22Rv1 (cell line): ENCODE results near the gene DCAF17.
A peak's percentile ranks its signal among the peaks of the same experiment; 100 is the strongest.

Experiments
- H3K27ac ChIP-seq: fragments of 450-650 bp; 2 replicates; pipeline ENCODE4 v1.5.1; 2017
- CTCF ChIP-seq: fragments of 450-650 bp; IDR thresholded peaks from 2 replicates; pipeline ENCODE4 v1.5.1; 2017; ENCODE audit warnings: mild to moderate bottlenecking
- ZFX ChIP-seq: fragments of 450-650 bp; IDR thresholded peaks from 2 replicates; pipeline ENCODE4 v1.6.1; 2017; ENCODE audit warnings: antibody characterized with exemption, borderline replicate concordance

Gene DCAF17

GRCh38 chr2:171432969-171433762 is 860 bp upstream of the DCAF17 start:
- peak overlapping the region; percentile 95 for H3K27ac ChIP-seq
- TF ChIP-seq ZFX (no peak), CTCF (no peak)

- TF ChIP-seq CTCF, result no peak
- no peak for TF ChIP-seq ZFX
- H3K27ac ChIP-seq, result peak within 1 kb of the TSS; percentile 95
Observed at GRCh38 chr2:171433763-171434012, 338 bp upstream of the DCAF17 start, which contains the start of gene METTL8. Gene METTL8 (minus strand): TSS chr2:171433990. CDS start chr2:171392185, 41,805 bp downstream.

GRCh38 chr2:171436307-171436706 is 2.3 kb downstream of the DCAF17 start:
- no peak overlapping the region for H3K27ac ChIP-seq
- TF ChIP-seq ZFX, result no peak
- no peak for TF ChIP-seq CTCF

- TF ChIP-seq CTCF (no peak), ZFX (no peak)
- H3K27ac ChIP-seq, result no peak overlapping the region
Observed at GRCh38 chr2:171441470-171441869, 7.4 kb downstream of the DCAF17 start.

- TF ChIP-seq CTCF (no peak), ZFX (no peak)
- H3K27ac ChIP-seq, result no peak overlapping the region
Observed at GRCh38 chr2:171447675-171448074, 13.6 kb downstream of the DCAF17 start.

GRCh38 chr2:171451074-171451473 is 17.0 kb downstream of the DCAF17 start:
- TF ChIP-seq ZFX (no peak), CTCF (no peak)
- H3K27ac ChIP-seq, result no peak overlapping the region

- TF ChIP-seq ZFX, result no peak
- TF ChIP-seq CTCF, result no peak
- H3K27ac ChIP-seq, result no peak overlapping the region
Observed at GRCh38 chr2:171452773-171453172, 18.7 kb downstream of the DCAF17 start.
